Uterus (tissue), 2 donors: ENCODE data around the gene DEFB126.

ENCODE experiments used
- CTCF ChIP-seq, 4 experiments: fragments of 200-600 bp in 2 of 4; fragments of 450-650 bp in 2 of 4; sonication (generic) in 2 of 4; IDR thresholded peaks; one replicate each; pipeline ENCODE4 v1.5.1; 2016 to 2019; ENCODE audit warnings: antibody characterized with exemption in 4 of 4, mild to moderate bottlenecking in 2 of 4, moderate library complexity in 1 of 4
- POLR2A ChIP-seq, 2 donors: fragments of 450-650 bp; IDR thresholded peaks; one replicate each; pipeline ENCODE4 v1.6.1; 2016; ENCODE audit warnings: antibody characterized with exemption in 2 of 2, mild to moderate bottlenecking in 1 of 2, moderate library complexity in 1 of 2

- TF ChIP-seq POLR2A (IDR thresholded peaks at IDR 0.05): no peak
- TF ChIP-seq CTCF (IDR thresholded peaks at IDR 0.05): no peak
These were observed 9.7 kb downstream of the DEFB126 start for GRCh38 chr20:152131-152530.
